Sigmoid colon (tissue), 4 donors: Measurements from ENCODE around the gene KIAA0586.

ENCODE experiments used
- CTCF ChIP-seq, 4 experiments: fragments of 450-650 bp in 3 of 4; fragments of 200-600 bp in 1 of 4; IDR thresholded peaks; one replicate each; pipeline ENCODE4 v1.5.1; 2016 to 2019; ENCODE audit warnings: antibody characterized with exemption in 4 of 4, mild to moderate bottlenecking in 3 of 4, moderate library complexity in 2 of 4
- POLR2A ChIP-seq, 2 donors: fragments of 450-650 bp; IDR thresholded peaks; one replicate each; pipeline ENCODE4 v1.6.1; 2016; ENCODE audit warnings: antibody characterized with exemption in 2 of 2, mild to moderate bottlenecking in 2 of 2, moderate library complexity in 2 of 2
- POLR2AphosphoS5 ChIP-seq, 4 donors: sonication (generic); formaldehyde crosslinking; IDR thresholded peaks; one replicate each; pipeline ENCODE4 v1.6.1; 2017; ENCODE audit warnings: antibody characterized with exemption in 4 of 4

- no peak for TF ChIP-seq POLR2AphosphoS5 (IDR thresholded peaks at IDR 0.05)
- TF ChIP-seq CTCF (IDR thresholded peaks at IDR 0.05): no peak
- TF ChIP-seq POLR2A (IDR thresholded peaks at IDR 0.05): no peak
Measured at GRCh38 chr14:58414845-58415244, 12.7 kb upstream of the KIAA0586 start.
